C4-2B (cell line): ENCODE measurements around the gene SMIM43.

Experiments used
- CTCF ChIP-seq: fragments of 450-650 bp; conservative IDR thresholded peaks from 2 replicates; pipeline ENCODE4 v1.5.1; 2017; ENCODE audit warnings: mild to moderate bottlenecking
- ZFX ChIP-seq: fragments of 450-650 bp; IDR thresholded peaks from 2 replicates; pipeline ENCODE4 v1.6.1; 2017

GRCh38 chr4:121777625-121778024 lies 12.7 kb upstream of the SMIM43 start:
- TF ChIP-seq CTCF (no peak), ZFX (no peak)
